ENCODE data around the gene SGCA. TPM values are rescaled to one million over a fixed set of nuclear protein-coding genes. Genes with fewer than 3 reads are reported as not detected.

SGCA gene
- total and polyA plus RNA-seq, 7 donors = 2.5 to 80.1 (median 27.3) TPM

- 83 to 92% methylated on average over 7 of the region's 7 CpGs for WGBS, 2 donors
Observed at GRCh38 chr17:50120475-50121253, 45.1 kb upstream of the SGCA start.

GRCh38 chr17:50122945-50123344, 42.9 kb upstream of the SGCA start:
- no peak for DNase-seq
- Histone ChIP-seq H3K36me3 (no peaks in the 10 kb centered on the region), H3K4me1 (peaks cover 0 to 9% (median 3%) of the 10 kb centered on the region in 4 donors), H3K9me3 (no peaks in the 10 kb centered on the region), H3K27me3 (no peaks in the 10 kb centered on the region), H3K4me3 (no peak overlapping the region), H3K27ac (peak overlapping the region in 1 of 4 donors; percentile 3)
- no peak for TF ChIP-seq CTCF (IDR thresholded peaks at IDR 0.05)
- TF ChIP-seq POLR2A (IDR thresholded peaks at IDR 0.05) = no peak
- TF ChIP-seq POLR2AphosphoS5 (IDR thresholded peaks at IDR 0.05) = no peak
- TF ChIP-seq EP300 (IDR thresholded peaks at IDR 0.05) = no peak
- WGBS, 2 donors = 90 to 92% methylated on average over 3 of the region's 3 CpGs
- intact Hi-C loops (cut with DNase I) = no loop called here

More at GRCh38 chr17:50120475-50121253, 45.1 kb upstream of the SGCA start:
- no peak for TF ChIP-seq POLR2AphosphoS5 (IDR thresholded peaks at IDR 0.05)
- TF ChIP-seq CTCF (IDR thresholded peaks at IDR 0.05) = no peak
- no peak for TF ChIP-seq EP300 (IDR thresholded peaks at IDR 0.05)
- TF ChIP-seq POLR2A (IDR thresholded peaks at IDR 0.05) = no peak
- Histone ChIP-seq H3K9me3 (no peaks in the 10 kb centered on the region), H3K27ac (no peak overlapping the region), H3K4me1 (peaks cover 0 to 21% (median 15%) of the 10 kb centered on the region in 4 donors), H3K36me3 (no peaks in the 10 kb centered on the region), H3K4me3 (no peak overlapping the region), H3K27me3 (no peaks in the 10 kb centered on the region)
- intact Hi-C loops (cut with DNase I) = no loop called here
- no peak for DNase-seq

- peaks cover 0 to 8% (median 0%) of the 10 kb centered on the region in 3 donors for H3K27me3 ChIP-seq
- no peaks in the 10 kb centered on the region for H3K9me3 ChIP-seq
- WGBS, 2 donors = 35 to 66% methylated on average over 12 of the region's 12 CpGs
- intact Hi-C loops (cut with DNase I) = no loop called here
- peak overlapping the region; percentile 3 to 33 (median 12) for H3K27ac ChIP-seq
- DNase-seq = no peak
- peaks cover 0 to 14% (median 7%) of the 10 kb centered on the region in 4 donors for H3K4me1 ChIP-seq
- H3K36me3 ChIP-seq = no peaks in the 10 kb centered on the region
- H3K4me3 ChIP-seq = no peak overlapping the region
- TF ChIP-seq POLR2A (IDR thresholded peaks at IDR 0.05) = no peak
Observed at GRCh38 chr17:50123649-50124349, 42.0 kb upstream of the SGCA start.

- DNase-seq = no peak
- no peak overlapping the region for H3K4me3 ChIP-seq
- H3K27ac ChIP-seq = no peak overlapping the region
- TF ChIP-seq EP300 (IDR thresholded peaks at IDR 0.05) = no peak
- TF ChIP-seq POLR2AphosphoS5 (IDR thresholded peaks at IDR 0.05) = no peak
- no peak for TF ChIP-seq CTCF (IDR thresholded peaks at IDR 0.05)
- no peak for TF ChIP-seq POLR2A (IDR thresholded peaks at IDR 0.05)
- 94 to 95% methylated on average over 4 of the region's 4 CpGs for WGBS, 2 donors
- no peaks in the 10 kb centered on the region for H3K9me3 ChIP-seq
- H3K36me3 ChIP-seq = no peaks in the 10 kb centered on the region
- peaks cover 7 to 25% (median 10%) of the 10 kb centered on the region in 3 donors for H3K27me3 ChIP-seq
- peaks cover 0 to 31% (median 24%) of the 10 kb centered on the region in 4 donors for H3K4me1 ChIP-seq
- intact Hi-C loops (cut with DNase I) = no loop called here
Observed at GRCh38 chr17:50125420-50125997, 40.3 kb upstream of the SGCA start.
